HG03460 (cell line): ENCODE data around the gene TRIM37.
A peak's percentile ranks its signal among the peaks of the same experiment; 100 is the strongest.
"Not testable (repeated sequence)": the region's sequence is repeated elsewhere in the genome, so short reads cannot be mapped to it uniquely, and the experiment has no call there.

ENCODE experiments used
- ATAC-seq: cut with Tn5 transposase; IDR thresholded peaks from one replicate; pipeline ENCODE4 v1.9.1; 2021; ENCODE audit not compliant: unreplicated experiment

The TRIM37 gene

DNA sequence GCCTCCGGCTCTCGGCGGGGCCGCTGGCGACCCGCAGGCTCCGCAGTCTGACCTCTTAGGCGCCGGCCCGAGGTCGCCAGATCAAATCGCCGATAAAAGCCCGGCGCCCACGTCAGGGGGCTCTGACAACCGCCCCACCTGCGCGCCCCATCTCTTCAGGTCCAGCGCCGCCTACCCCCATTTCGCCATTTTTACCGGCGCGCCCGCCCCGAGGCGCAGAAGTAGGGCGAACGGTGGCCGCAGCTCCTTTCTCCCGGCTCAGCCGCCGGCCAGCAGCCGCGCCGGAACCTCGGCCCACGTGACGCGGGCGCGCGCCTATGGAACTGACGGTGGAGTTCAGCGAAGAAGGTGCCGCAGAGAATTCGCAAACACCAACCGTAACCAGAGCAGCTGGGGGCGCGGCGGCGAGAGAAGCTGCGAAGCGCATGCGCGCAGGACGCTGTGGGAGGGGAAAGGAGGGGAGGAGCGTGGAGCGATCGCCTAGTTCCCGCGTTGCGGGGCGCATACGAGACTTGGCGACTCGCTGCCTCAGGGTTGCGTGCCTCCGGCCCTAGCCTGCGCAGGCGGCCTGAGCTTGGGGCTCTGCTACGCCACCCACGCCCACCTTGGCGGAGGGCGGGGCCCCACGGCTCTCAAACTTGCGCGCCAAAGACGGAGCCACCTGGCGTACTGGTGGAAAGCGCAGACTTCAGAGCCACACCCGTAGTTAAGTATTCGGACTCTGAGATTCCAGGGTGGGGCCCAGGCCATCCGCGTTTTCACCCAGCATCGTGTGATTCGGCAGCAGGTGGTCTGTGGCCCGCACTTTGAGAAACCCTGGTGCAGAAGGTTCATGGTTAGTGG lies at the start of gene TRIM37:
Gene TRIM37, minus strand, starts transcription at position 418 of the 843 bp plus-strand sequence. CDS start 419 bp downstream, outside the sequence.
- ATAC-seq = peak; percentile 88

DNA sequence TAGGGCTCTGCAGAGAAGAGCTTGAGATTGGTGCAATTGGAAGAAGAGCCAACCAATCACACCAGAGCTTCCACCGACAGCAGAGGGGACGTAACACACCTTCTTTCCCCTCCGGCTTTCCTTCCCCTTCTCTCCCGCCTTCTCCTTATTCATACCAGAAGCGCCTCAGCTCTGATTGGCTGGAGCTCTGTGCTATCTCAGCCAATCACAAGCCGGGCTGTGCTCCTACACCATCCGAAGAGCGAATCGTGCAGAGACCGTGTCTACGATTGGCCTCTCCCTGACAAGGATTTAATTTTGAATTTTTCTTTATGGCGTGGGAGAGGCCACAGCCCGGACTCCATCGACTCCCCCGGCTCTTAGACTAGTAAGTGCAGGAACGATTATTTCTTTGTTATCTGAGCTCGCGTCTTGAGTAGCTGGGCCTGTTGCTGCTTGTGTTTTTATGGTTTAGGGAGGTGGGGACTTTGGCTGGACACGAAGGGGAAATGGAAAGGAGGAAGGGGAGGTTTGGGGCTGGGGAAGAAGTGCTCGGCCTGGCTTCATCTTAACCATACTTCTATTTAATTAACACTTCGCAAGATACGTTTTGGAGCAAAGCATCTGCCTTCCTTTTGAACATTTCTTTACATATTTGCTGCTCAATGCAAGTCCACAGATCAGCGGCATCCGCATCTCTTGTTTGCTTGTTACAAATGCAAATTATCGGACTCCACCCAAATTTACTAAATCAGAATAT lies 48.9 kb upstream of the TRIM37 start, which contains the start of gene PRR11:
Gene PRR11, plus strand, starts transcription at position 308 of the 739 bp plus-strand sequence. CDS start 14,007 bp downstream, outside the sequence.
- peak; percentile 93 for ATAC-seq

DNA sequence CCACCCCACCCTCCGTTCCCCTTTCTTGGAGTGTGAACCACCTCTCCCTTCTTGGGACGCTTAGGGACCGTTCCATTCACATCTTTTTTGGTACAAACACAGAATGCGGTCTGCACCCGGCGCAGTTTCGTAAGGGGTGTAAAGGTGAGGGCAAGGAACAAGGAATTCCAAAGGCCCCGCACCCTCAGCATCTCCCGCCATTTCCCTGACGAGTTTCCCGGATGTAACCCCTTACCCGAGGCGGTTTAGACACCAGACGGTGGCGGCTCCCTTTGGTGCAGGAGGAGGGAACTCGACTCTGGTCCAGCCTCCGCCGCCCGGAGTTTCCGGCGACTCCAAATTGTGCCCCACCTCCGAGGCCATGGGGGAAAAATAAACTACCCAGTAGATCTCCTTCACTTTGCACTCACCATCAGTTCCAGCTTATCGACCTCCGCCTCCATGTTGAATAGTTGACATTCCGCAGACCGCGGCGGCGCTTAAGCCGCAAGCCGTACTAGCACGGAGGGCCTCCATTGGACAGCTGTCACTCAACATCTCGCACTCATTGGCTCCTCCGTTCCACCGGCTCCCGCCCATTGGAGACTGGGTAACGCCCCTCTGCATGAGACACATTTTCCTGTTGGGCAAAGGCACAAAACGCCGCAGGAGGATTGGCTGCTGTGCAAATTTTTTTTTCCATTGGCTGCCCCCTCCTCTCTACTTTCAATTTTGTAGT lies 48.2 kb upstream of the TRIM37 start, which contains the start of gene SKA2:
Gene SKA2, minus strand, starts transcription at position 466 of the 718 bp plus-strand sequence. Its CDS starts 23 bp downstream, at position 443.
- peak; percentile 78 for ATAC-seq

GRCh38 chr17:59154292-59154720 lies 47.6 kb upstream of the TRIM37 start:
- no peak for ATAC-seq

GRCh38 chr17:59152925-59153324 lies 46.2 kb upstream of the TRIM37 start:
- no peak for ATAC-seq

GRCh38 chr17:59151591-59151990 lies 44.9 kb upstream of the TRIM37 start:
- ATAC-seq = no peak

- ATAC-seq = no peak
These were observed 44.3 kb upstream of the TRIM37 start for GRCh38 chr17:59151006-59151405.

DNA sequence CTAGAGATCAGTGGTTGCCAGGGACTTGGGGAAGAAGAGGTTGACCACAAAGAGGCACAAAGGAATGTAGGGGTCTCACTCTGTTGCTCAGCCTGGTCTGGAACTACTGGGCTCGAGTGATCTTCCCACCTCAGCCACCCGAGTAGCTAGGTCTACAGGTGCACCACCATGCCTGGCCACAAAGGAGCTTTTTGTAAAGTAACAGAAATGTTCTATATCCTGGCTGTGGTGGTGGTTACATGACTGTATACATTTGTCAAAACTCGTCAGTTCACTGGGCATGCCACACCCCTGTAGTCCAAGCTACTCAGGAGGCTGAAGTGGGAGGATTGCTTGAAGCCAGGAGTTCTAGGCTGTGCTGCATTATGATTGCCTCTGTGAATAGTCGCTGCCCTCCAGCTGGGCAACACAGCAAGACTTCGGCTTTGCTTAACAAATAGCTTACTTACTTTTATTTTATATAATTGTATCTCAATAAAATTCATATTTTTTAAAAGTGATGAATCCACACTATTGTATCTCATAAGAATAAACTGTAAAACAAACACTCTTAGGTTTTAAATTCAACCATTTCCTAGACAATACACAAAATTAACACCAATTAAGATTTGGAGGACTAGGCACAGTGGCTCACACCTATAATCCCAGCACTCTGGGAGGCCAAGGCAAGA lies 43.3 kb upstream of the TRIM37 start:
- no peak for ATAC-seq

DNA sequence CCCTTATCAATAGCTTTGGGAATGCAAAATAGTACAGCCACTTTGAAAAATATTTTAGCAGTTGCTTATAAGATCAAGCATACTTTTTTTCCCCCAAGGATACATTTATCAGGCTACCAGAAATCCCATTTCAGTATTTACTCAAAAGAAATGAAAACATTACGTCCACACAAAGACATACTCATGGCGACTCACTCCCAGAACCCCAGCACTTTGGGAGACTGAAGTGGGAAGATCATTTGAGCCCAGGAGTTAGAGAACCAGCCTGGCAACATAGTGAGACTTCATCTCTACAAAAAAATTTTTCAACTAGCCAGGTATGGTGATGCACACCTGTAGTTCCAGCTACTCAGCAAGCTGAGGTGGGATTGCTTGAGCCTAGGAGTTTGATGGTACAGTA lies 42.4 kb upstream of the TRIM37 start:
- ATAC-seq = no peak

DNA sequence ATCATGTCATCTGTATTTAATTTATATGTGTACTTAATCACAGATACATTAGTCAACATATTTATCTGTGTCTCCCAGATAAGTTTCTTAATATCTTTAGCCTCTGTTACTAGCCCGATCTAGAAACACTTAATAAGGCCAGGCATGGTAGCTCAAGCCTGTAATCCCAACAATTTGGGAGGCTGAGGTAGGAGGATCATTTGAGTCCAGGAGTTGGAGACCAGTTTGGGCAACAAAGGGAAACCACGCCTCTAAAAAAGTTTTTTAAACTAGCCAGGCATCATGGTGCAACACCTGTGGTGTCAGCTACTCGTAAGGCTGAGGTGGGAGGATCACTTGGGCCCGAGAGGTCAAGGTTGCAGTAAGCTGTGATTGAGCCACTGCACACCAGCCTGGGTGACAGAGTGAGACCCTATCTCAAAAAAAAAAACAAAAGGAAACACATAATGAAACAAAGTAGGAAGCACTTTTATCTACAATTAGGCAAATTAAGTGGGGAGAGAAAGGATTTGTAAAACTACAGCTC lies 39.0 kb upstream of the TRIM37 start:
- no peak for ATAC-seq

DNA sequence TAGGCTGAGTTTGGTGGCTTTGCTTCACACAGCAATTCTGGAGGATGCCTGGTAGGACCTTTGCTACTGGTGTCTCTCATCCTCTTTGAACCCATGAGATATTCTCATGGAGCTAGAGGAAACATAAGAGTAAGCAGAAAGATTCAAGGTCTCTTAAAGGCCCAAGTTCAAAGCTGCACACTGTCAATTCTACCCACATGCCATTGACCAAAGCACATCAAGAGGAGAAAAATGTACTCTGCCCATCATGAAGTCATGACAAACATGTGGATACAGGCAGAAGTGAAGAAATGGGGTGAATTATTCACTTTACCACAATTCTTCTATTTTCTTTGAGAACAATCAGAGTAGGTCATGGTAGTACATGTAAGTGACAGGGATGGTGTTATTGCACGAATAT lies 35.2 kb upstream of the TRIM37 start:
- no peak for ATAC-seq

GRCh38 chr17:59139939-59140338 lies 33.3 kb upstream of the TRIM37 start:
- ATAC-seq = no peak

DNA sequence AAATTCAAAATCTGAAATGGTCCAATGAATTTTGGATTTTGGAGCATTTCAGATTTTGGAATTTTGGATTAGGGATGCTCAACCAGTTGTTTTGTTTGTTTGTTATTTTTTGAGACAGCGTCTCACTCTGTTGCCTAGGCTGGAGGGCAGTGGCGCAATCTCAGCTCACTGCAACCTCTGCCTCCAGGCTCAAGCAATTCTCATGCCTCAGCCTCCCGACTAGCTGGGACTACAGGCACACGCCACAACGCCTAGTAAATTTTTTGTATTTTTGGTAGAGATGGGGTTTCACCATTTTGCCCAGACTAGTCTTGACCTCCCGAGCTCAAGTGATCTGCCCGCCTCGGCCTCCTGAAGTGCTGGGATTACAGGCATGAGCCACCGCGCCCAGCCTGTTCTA lies 31.7 kb upstream of the TRIM37 start:
- ATAC-seq = not testable (repeated sequence)

GRCh38 chr17:59131131-59131530 lies 24.5 kb upstream of the TRIM37 start:
- ATAC-seq = no peak

DNA sequence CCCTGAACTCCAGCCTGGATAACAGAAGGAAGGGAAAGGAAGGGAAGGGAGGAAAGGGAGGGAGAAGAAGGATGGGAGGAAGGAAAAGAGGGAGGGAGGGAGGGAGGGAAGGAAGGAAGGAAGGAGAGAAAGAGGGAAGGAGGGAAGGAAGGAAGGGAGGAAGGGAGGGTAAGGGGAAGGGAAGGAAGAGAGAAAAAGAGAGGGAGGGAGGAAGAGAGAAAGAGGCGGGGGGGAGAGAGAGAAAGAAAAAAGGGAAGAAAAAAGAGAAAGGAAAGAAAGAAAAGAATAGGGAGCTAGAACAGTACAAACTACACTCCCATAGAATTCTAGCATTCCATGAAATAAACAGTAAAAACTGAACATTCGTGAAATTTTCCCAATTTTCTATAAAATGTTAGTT lies 23.1 kb upstream of the TRIM37 start:
- ATAC-seq = no peak

DNA sequence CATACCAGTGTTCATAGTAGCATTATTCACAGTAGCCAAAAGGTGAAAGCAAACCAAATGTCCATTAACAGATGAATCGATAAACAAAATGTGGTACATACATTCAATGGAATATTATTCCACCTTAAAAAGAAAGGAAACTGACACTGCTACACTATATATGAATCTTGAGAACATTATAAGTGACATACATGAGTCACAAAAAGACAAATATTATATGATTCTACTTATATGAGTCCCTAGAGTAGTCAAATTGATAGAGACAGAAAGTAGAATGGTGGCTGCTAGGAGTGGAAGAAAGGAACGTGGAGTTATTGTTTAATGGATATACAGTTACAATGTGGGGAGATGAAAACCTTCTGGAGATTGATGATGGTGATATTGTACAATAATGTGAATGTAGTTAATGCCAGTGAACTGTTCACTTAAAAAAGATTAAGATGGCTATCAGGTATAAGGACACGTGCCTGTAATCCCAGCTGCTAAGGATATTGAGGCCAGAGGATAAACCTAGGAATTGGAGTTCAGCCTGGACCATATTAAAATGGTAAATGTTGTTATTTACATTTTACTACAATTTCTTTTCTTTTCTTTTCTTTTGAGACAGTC lies 20.2 kb upstream of the TRIM37 start:
- ATAC-seq = no peak

- no peak for ATAC-seq
These were observed 18.0 kb upstream of the TRIM37 start for GRCh38 chr17:59124665-59125064.

DNA sequence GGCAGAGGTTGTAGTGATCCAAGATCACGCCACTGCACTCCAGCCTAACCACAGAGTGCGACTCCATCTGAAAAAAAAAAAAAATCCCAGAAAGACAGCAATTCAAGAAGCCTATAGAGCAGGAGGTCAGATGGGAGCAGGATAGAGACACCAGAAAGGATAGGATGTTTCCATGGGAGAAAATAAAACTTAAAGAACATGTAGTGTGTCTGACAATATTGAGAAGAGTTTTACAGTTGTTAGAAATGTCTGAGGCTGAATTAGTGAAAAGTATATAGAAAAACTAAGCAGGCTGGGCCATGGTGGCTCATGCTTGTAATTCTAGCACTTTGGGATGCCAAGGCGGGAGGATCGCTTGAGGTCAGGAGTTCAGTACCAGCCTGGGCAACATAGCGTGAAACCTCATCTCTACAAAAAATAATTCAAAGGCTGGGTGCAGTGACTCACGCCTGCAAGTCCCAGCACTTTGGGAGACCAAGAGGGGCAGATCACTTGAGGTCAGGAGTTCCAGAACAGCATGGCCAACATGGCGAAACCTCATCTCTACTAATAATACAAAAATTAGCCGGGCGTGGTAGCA lies 15.3 kb upstream of the TRIM37 start:
- no peak for ATAC-seq

DNA sequence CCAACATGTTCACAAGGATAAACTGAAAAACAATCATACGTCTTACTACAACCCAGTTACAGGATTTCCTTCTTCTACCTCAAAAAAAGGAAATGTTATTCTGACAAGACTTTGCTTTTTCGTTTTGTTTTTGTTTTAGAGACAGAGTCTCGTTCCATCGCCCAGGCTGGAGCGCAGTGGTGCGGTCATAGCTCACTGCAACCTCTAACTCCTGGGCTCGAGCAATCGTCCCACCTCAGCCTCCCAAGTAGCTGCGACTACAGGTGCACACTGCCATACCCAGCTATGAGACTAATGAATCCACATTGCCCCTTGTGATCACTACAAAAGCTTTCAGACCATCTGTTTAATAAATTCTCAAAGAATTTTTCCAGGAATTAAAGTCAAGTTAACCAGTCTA lies 8.8 kb upstream of the TRIM37 start:
- no peak for ATAC-seq

DNA sequence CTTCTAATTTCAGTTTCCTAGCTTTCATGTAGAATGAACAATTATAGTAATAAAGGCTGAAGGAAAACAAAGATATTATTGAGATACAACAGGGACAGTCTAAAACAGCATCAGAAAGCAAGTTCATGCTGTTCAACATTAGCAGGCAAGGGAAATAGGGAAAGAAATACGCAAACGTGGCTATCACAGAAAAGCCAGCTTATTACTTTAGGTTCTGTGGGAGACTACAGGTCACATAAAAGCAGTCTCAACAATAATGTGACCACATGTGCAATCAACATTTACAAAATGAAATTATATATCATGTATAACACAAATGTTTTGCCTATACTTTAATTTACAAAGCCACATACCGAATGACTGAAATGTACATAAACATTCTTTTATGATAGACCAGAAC lies 4.9 kb upstream of the TRIM37 start:
- no peak for ATAC-seq
